H9 (cell line): ENCODE results near the gene CHCHD6. TPM values are rescaled to one million over a fixed set of nuclear protein-coding genes. Genes with fewer than 3 reads are reported as not detected.

Source experiments
- DNase-seq: peaks from one replicate; pipeline ENCODE4 v3.0.0-alpha.2; 2017
- H2AFZ ChIP-seq: one replicate; pipeline ENCODE4 v1.6.1; 2013; ENCODE audit warnings: mild to moderate bottlenecking, low read length, control low read depth, moderate library complexity
- H2AK5ac ChIP-seq: 2 replicates; pipeline ENCODE4 v1.6.1; 2013; ENCODE audit warnings: low read length, control low read depth, mixed read lengths; ENCODE audit not compliant: insufficient read length
- H2BK120ac ChIP-seq: one replicate; pipeline ENCODE4 v1.6.1; 2013; ENCODE audit warnings: low read depth, mild to moderate bottlenecking, low read length, control low read depth, inconsistent platforms; ENCODE audit not compliant: poor library complexity, severe bottlenecking
- H2BK12ac ChIP-seq: 2 replicates; pipeline ENCODE4 v1.6.1; 2013; ENCODE audit warnings: low read length, control low read depth, mixed read lengths, low read depth; ENCODE audit not compliant: insufficient read length
- H2BK15ac ChIP-seq: 2 replicates; pipeline ENCODE4 v1.6.1; 2013; ENCODE audit warnings: low read depth, low read length, control low read depth
- H2BK20ac ChIP-seq: one replicate; pipeline ENCODE4 v1.6.1; 2013; ENCODE audit warnings: low read depth, mild to moderate bottlenecking, low read length, control low read depth, inconsistent platforms; ENCODE audit not compliant: poor library complexity, severe bottlenecking
- H2BK5ac ChIP-seq: 2 replicates; pipeline ENCODE4 v1.6.1; 2013; ENCODE audit warnings: low read length, control low read depth, mixed read lengths; ENCODE audit not compliant: insufficient read length
- H3K14ac ChIP-seq: 2 replicates; pipeline ENCODE4 v1.6.1; 2013; ENCODE audit warnings: low read length, control low read depth; ENCODE audit not compliant: insufficient read depth
- H3K18ac ChIP-seq: 2 replicates; pipeline ENCODE4 v1.6.1; 2013; ENCODE audit warnings: low read depth, mild to moderate bottlenecking, mixed read lengths, low read length, control low read depth; ENCODE audit not compliant: insufficient read length
- H3K23ac ChIP-seq: 2 replicates; pipeline ENCODE4 v1.6.1; 2013; ENCODE audit warnings: low read length, control low read depth, mixed read lengths, low read depth; ENCODE audit not compliant: insufficient read length
- H3K23me2 ChIP-seq: 2 replicates; pipeline ENCODE4 v1.6.1; 2013; ENCODE audit warnings: low read depth, mild to moderate bottlenecking, mixed read lengths, low read length, control low read depth; ENCODE audit not compliant: insufficient read length, poor library complexity, severe bottlenecking
- H3K27ac ChIP-seq: 2 replicates; pipeline ENCODE4 v1.5.1; 2013; ENCODE audit warnings: low read length, control low read depth, mixed read lengths, low read depth; ENCODE audit not compliant: insufficient read length
- H3K27me3 ChIP-seq: 2 replicates; pipeline ENCODE4 v1.6.1; 2013; ENCODE audit warnings: low read length, control low read depth, inconsistent platforms; ENCODE audit not compliant: insufficient read depth
- H3K4ac ChIP-seq: 2 replicates; pipeline ENCODE4 v1.6.1; 2013; ENCODE audit warnings: low read depth, mild to moderate bottlenecking, control low read depth, inconsistent platforms, low read length, moderate library complexity
- H3K4me1 ChIP-seq: 2 replicates; pipeline ENCODE4 v1.6.1; 2013; ENCODE audit warnings: low read length, control low read depth, inconsistent platforms; ENCODE audit not compliant: insufficient read depth
- H3K4me2 ChIP-seq: 2 replicates; pipeline ENCODE4 v1.6.1; 2013; ENCODE audit warnings: low read length, control low read depth, mixed read lengths; ENCODE audit not compliant: insufficient read length, insufficient read depth
- H3K56ac ChIP-seq: 2 replicates; pipeline ENCODE4 v1.6.1; 2013; ENCODE audit warnings: low read depth, mild to moderate bottlenecking, mixed read lengths, low read length, control low read depth; ENCODE audit not compliant: insufficient read length
- H3K79me1 ChIP-seq: 2 replicates; pipeline ENCODE4 v1.6.1; 2013; ENCODE audit warnings: low read depth, mild to moderate bottlenecking, moderate library complexity, low read length, control low read depth, inconsistent platforms; ENCODE audit not compliant: insufficient read depth, poor library complexity, severe bottlenecking
- H3K79me2 ChIP-seq: 2 replicates; pipeline ENCODE4 v1.6.1; 2013; ENCODE audit warnings: low read length, control low read depth, inconsistent platforms; ENCODE audit not compliant: insufficient read depth
- H3K9ac ChIP-seq: 2 replicates; pipeline ENCODE4 v1.6.1; 2013; ENCODE audit warnings: low read length, control low read depth, mixed read lengths; ENCODE audit not compliant: insufficient read length; ENCODE audit errors: extremely low read depth
- H3K9me3 ChIP-seq: one replicate; pipeline ENCODE4 v1.6.1; 2013; ENCODE audit warnings: low read depth, low read length, inconsistent platforms; ENCODE audit not compliant: control insufficient read depth
- H3T11ph ChIP-seq: one replicate; pipeline ENCODE4 v1.6.1; 2013; ENCODE audit warnings: mild to moderate bottlenecking, low read length, control low read depth, inconsistent platforms
- H4K20me1 ChIP-seq: one replicate; pipeline ENCODE4 v1.6.1; 2013; ENCODE audit not compliant: control insufficient read depth, insufficient read length, insufficient read depth
- H4K5ac ChIP-seq: 2 replicates; pipeline ENCODE4 v1.6.1; 2013; ENCODE audit warnings: low read depth, mild to moderate bottlenecking, mixed read lengths, low read length, control low read depth; ENCODE audit not compliant: insufficient read length
- H4K8ac ChIP-seq: replicated peaks from 2 replicates; pipeline ENCODE4 v1.6.1; 2013; ENCODE audit warnings: low read length, control low read depth, mixed read lengths, low read depth; ENCODE audit not compliant: insufficient read length
- H4K91ac ChIP-seq: 2 replicates; pipeline ENCODE4 v1.6.1; 2013; ENCODE audit warnings: low read depth, mild to moderate bottlenecking, moderate library complexity, mixed read lengths, low read length, control low read depth; ENCODE audit not compliant: insufficient read length
- H3K27ac Mint-ChIP-seq, 3 experiments: 2 replicates in 2 of 3; 3 replicates in 1 of 3; pipeline ENCODE4 v1.8.0; 2020 to 2021; ENCODE audit warnings: mixed read lengths in 3 of 3, mild to moderate bottlenecking in 1 of 3, moderate library complexity in 1 of 3
- H3K27me3 Mint-ChIP-seq: 2 replicates; pipeline ENCODE4 v1.8.0; 2021; ENCODE audit warnings: low read depth, mild to moderate bottlenecking, moderate library complexity, mixed read lengths
- H3K36me3 Mint-ChIP-seq, 3 experiments: 2 replicates in 2 of 3; 3 replicates in 1 of 3; pipeline ENCODE4 v1.8.0; 2020 to 2021; ENCODE audit warnings: low read depth in 3 of 3, mixed read lengths in 3 of 3; ENCODE audit not compliant: insufficient read depth in 1 of 3
- H3K4me1 Mint-ChIP-seq, 2 experiments: 2 replicates each; pipeline ENCODE4 v1.8.0; 2020; ENCODE audit warnings: mixed read lengths in 2 of 2
- H3K4me3 Mint-ChIP-seq, 2 experiments: 2 replicates in 1 of 2; 3 replicates in 1 of 2; pipeline ENCODE4 v1.8.0; 2020 to 2021; ENCODE audit warnings: mild to moderate bottlenecking in 2 of 2, mixed read lengths in 2 of 2, moderate library complexity in 1 of 2
- H3K9me3 Mint-ChIP-seq, 2 experiments: 2 replicates in 1 of 2; 3 replicates in 1 of 2; pipeline ENCODE4 v1.8.0; 2020; ENCODE audit warnings: mild to moderate bottlenecking in 2 of 2, mixed read lengths in 2 of 2, moderate library complexity in 1 of 2
- CTCF ChIP-seq: fragments of 200-600 bp; sonication (generic); conservative IDR thresholded peaks from 3 replicates; pipeline ENCODE4 v1.8.0; 2021; ENCODE audit warnings: antibody characterized with exemption, mild to moderate bottlenecking
- WGBS: extraction: QIAGEN DNeasy Blood & Tissue Kit; methylation state at CpG from one replicate; pipeline ENCODE4 v1.1.7; 2013; ENCODE audit warnings: missing lambda C conversion rate, low lambda C conversion rate, mixed read lengths; ENCODE audit not compliant: insufficient read length; ENCODE audit errors: extremely low coverage; 5-methylcytosine and 5-hydroxymethylcytosine counted together
- total RNA-seq: library from RNA; stranded (reverse); gene quantifications from 2 replicates; pipeline ENCODE4 v1.2.1, GENCODE V29; 2021

CHCHD6 gene
- total RNA-seq, 1 experiment from 2014 or later, result 34.2 TPM

- Mint-ChIP-seq H3K4me3 (no peak overlapping the region), H3K9me3 (no peaks in the 10 kb centered on the region), H3K4me1 (peaks cover 11 to 24% of the 10 kb centered on the region in 2 experiments), H3K27ac (peak overlapping the region in 1 of 3 experiments; percentile 75; a peak in 2 of 7 replicates), H3K27me3 (no peaks in the 10 kb centered on the region), H3K36me3 (peaks cover 2 to 11% (median 8%) of the 10 kb centered on the region in 3 experiments; a peak in 6 of 7 replicates)
- H3K79me2 ChIP-seq, result no peaks in the 10 kb centered on the region; the same call in 1 of the 2 replicates
- H3K18ac ChIP-seq, result no peak overlapping the region
- no peak overlapping the region for H3K27ac ChIP-seq
- no peak overlapping the region for H2BK20ac ChIP-seq
- H3K9me3 ChIP-seq, result no peaks in the 10 kb centered on the region
- no peaks in the 10 kb centered on the region for H3K79me1 ChIP-seq
- H3K4me2 ChIP-seq, result no peak overlapping the region
- H4K91ac ChIP-seq, result no peak overlapping the region
- H3K27me3 ChIP-seq, result no peaks in the 10 kb centered on the region
- H3K23me2 ChIP-seq, result no peaks in the 10 kb centered on the region
- no peak overlapping the region for H4K8ac ChIP-seq
- TF ChIP-seq CTCF, result no peak
- H3K14ac ChIP-seq, result no peak overlapping the region
- no peak overlapping the region for H4K5ac ChIP-seq
- no peak overlapping the region for H3K56ac ChIP-seq
- no peak overlapping the region for H2BK15ac ChIP-seq
- H3T11ph ChIP-seq, result no peak overlapping the region
- no peak overlapping the region for H2BK5ac ChIP-seq
- no peak overlapping the region for H2AK5ac ChIP-seq
- no peak overlapping the region for H3K9ac ChIP-seq
- H2BK12ac ChIP-seq, result no peak overlapping the region
- H2BK120ac ChIP-seq, result no peak overlapping the region
- no CpG with 5 or more reads among the region's 12 CpGs for WGBS
- H3K23ac ChIP-seq, result no peak overlapping the region
- H3K4me1 ChIP-seq, result peaks cover 4% of the 10 kb centered on the region; the same call in 1 of the 2 replicates
- H3K4ac ChIP-seq, result no peak overlapping the region
- H4K20me1 ChIP-seq, result peaks cover 2% of the 10 kb centered on the region
- H2AFZ ChIP-seq, result no peak overlapping the region
- DNase-seq, result no peak
Measured at GRCh38 chr3:127000761-127001160, 296.7 kb downstream of the CHCHD6 start.
